Measurements from ENCODE around the gene CARD11.

GRCh38 chr7:3066506-3066905 is 22.8 kb upstream of the CARD11 start:
- TF ChIP-seq, protein P1, sequence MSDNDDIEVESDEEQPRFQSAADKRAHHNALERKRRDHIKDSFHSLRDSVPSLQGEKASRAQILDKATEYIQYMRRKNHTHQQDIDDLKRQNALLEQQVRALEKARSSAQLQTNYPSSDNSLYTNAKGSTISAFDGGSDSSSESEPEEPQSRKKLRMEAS (IDR thresholded peaks at IDR 0.05), result no peak
- TF ChIP-seq CTCF (IDR thresholded peaks at IDR 0.05 in 2 of 3, conservative IDR thresholded peaks at IDR 0.05 in 1 of 3; ENCODE audit: borderline replicate concordance in 1 of 3, insufficient read depth in 1 of 3, low read depth in 2 of 3, low read length in 2 of 3) (no peak), SIN3A (IDR thresholded peaks at IDR 0.05; ENCODE audit: low read depth) (no peak), EZH2 (IDR thresholded peaks at IDR 0.05) (no peak), JUND (IDR thresholded peaks at IDR 0.05) (no peak), CBX3 (IDR thresholded peaks at IDR 0.05; ENCODE audit: low read depth) (no peak), ZBTB33 (IDR thresholded peaks at IDR 0.05; ENCODE audit: extremely low read depth, insufficient replicate concordance, low read length) (no peak), FOSL1 (IDR thresholded peaks at IDR 0.05; ENCODE audit: low read depth) (no peak), RAD21 (IDR thresholded peaks at IDR 0.05; ENCODE audit: low read depth) (no peak), POLR2A (IDR thresholded peaks at IDR 0.05; ENCODE audit: borderline replicate concordance, extremely low read depth, insufficient read depth, insufficient read length) (no peak), EZH2phosphoT487 (IDR thresholded peaks at IDR 0.05; ENCODE audit: borderline replicate concordance) (no peak)
